ENCODE results near the gene ALG9.

DNA sequence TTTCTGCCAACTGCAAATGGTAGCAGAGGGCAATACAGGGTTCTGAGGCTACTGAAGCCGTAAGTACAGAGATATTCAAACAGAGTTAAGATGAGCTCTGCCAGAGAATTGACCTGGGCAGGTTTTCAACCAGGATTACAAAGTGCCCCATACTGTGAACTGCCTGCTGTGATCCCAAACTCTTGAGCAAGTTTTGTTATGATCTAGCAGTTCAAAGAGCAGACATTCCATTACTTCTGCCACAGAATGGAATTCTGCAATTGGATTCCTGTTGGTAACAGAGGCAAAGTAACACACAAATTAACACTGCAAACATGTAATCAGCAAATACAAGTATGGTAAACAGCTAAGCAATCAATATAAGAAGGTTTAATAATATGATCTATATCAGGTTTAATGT is 31.2 kb downstream of the ALG9 start:
- TF ChIP-seq CTCF (IDR thresholded peaks at IDR 0.05) = no peak
- no peak for TF ChIP-seq JUN (CRISPR knock-in tag; IDR thresholded peaks at IDR 0.05)
- TF ChIP-seq GTF2I (CRISPR knock-in tag; conservative IDR thresholded peaks at IDR 0.05) = no peak
- no peak for TF ChIP-seq NFE2L1 (CRISPR knock-in tag; IDR thresholded peaks at IDR 0.05)
- TF ChIP-seq ZNF317 (CRISPR knock-in tag; IDR thresholded peaks at IDR 0.05; ENCODE audit: borderline replicate concordance, low read depth) = no peak
- TF ChIP-seq FOXP4 (CRISPR knock-in tag; IDR thresholded peaks at IDR 0.05) = no peak
- TF ChIP-seq SP1 (CRISPR knock-in tag; conservative IDR thresholded peaks at IDR 0.05) = no peak
- no peak for TF ChIP-seq E2F4 (CRISPR knock-in tag; IDR thresholded peaks at IDR 0.05; ENCODE audit: borderline replicate concordance, low read depth)
- no peak for TF ChIP-seq MYBL2 (CRISPR knock-in tag; IDR thresholded peaks at IDR 0.05)

All from WTC11 (cell line).